ENCODE measurements around the gene PTGIS. TPM values are rescaled to one million over a fixed set of nuclear protein-coding genes. Genes with fewer than 3 reads are reported as not detected.
"Not testable (repeated sequence)": the region's sequence is repeated elsewhere in the genome, so short reads cannot be mapped to it uniquely, and the experiment has no call there.

The PTGIS gene
- total RNA-seq, 1 donor from 2014 or later, result 45.3 TPM

GRCh38 chr20:49579874-49580812, 12.2 kb upstream of the PTGIS start:
- DNase-seq (ENCODE audit: low spot score), result peak; percentile 91

GRCh38 chr20:49579195-49579594, 11.3 kb upstream of the PTGIS start:
- DNase-seq (ENCODE audit: low spot score), result no peak

GRCh38 chr20:49578436-49578835, 10.5 kb upstream of the PTGIS start:
- DNase-seq (ENCODE audit: low spot score), result no peak

GRCh38 chr20:49575551-49576060, 7.7 kb upstream of the PTGIS start:
- peak; percentile 85 for DNase-seq (ENCODE audit: low spot score)

- DNase-seq (ENCODE audit: low spot score), result no peak
These were observed 6.0 kb upstream of the PTGIS start for GRCh38 chr20:49573900-49574416.

- DNase-seq (ENCODE audit: low spot score), result no peak
These were observed 4.9 kb upstream of the PTGIS start for GRCh38 chr20:49572857-49573256.

- no peak for DNase-seq (ENCODE audit: low spot score)
These were observed 3.6 kb upstream of the PTGIS start for GRCh38 chr20:49571553-49571835.

GRCh38 chr20:49570828-49571552, 3.1 kb upstream of the PTGIS start:
- no peak for DNase-seq (ENCODE audit: low spot score)

GRCh38 chr20:49570161-49570827, 2.4 kb upstream of the PTGIS start:
- no peak for DNase-seq (ENCODE audit: low spot score)

GRCh38 chr20:49569411-49570115, 1.6 kb upstream of the PTGIS start:
- DNase-seq (ENCODE audit: low spot score), result peak; percentile 67

- DNase-seq (ENCODE audit: low spot score), result no peak
These were observed 578 bp upstream of the PTGIS start for GRCh38 chr20:49568278-49569151.

GRCh38 chr20:49566401-49567364, 1.3 kb downstream of the PTGIS start:
- no peak for DNase-seq (ENCODE audit: low spot score)

- DNase-seq (ENCODE audit: low spot score), result not testable (repeated sequence)
These were observed 2.9 kb downstream of the PTGIS start for GRCh38 chr20:49564991-49565390.

- DNase-seq (ENCODE audit: low spot score), result no peak
These were observed 4.6 kb downstream of the PTGIS start for GRCh38 chr20:49563015-49563980.

GRCh38 chr20:49562311-49563014, 5.5 kb downstream of the PTGIS start:
- DNase-seq (ENCODE audit: low spot score), result peak; percentile 72

- no peak for DNase-seq (ENCODE audit: low spot score)
These were observed 6.1 kb downstream of the PTGIS start for GRCh38 chr20:49561806-49562205.

- no peak for DNase-seq (ENCODE audit: low spot score)
These were observed 6.7 kb downstream of the PTGIS start for GRCh38 chr20:49561256-49561655.

Data from umbilical cord (tissue), 2 donors.